ENCODE data around the gene KRT9. TPM values are rescaled to one million over a fixed set of nuclear protein-coding genes. Genes with fewer than 3 reads are reported as not detected.

Gene KRT9
- total RNA-seq, 1 donor from 2014 or later = not detected

DNA sequence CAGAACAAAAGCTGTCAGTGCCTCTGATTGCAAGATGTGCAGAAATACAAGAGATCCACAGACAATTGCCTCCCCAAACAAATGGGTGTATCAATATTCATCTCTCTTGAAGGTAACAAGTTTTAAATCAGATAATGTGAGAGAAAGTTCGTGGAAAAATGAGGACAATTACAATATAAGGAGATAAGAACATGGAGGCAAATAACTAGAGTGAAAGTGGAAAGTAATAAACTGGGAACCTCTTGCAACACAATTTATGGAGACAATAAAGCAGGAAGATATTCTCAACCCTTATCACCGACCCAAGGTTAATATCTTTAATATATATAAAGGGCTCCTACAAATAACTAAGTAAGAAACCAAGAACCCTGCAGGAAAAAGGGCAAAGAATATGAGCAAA is 29.5 kb downstream of the KRT9 start:
- H3K27ac Mint-ChIP-seq (ENCODE audit: unreplicated experiment) = no peak overlapping the region
- TF ChIP-seq, protein P1, sequence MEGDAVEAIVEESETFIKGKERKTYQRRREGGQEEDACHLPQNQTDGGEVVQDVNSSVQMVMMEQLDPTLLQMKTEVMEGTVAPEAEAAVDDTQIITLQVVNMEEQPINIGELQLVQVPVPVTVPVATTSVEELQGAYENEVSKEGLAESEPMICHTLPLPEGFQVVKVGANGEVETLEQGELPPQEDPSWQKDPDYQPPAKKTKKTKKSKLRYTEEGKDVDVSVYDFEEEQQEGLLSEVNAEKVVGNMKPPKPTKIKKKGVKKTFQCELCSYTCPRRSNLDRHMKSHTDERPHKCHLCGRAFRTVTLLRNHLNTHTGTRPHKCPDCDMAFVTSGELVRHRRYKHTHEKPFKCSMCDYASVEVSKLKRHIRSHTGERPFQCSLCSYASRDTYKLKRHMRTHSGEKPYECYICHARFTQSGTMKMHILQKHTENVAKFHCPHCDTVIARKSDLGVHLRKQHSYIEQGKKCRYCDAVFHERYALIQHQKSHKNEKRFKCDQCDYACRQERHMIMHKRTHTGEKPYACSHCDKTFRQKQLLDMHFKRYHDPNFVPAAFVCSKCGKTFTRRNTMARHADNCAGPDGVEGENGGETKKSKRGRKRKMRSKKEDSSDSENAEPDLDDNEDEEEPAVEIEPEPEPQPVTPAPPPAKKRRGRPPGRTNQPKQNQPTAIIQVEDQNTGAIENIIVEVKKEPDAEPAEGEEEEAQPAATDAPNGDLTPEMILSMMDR (IDR thresholded peaks at IDR 0.05; ENCODE audit: unreplicated experiment) = no peak
- H3K4me1 Mint-ChIP-seq (ENCODE audit: unreplicated experiment) = no peaks in the 10 kb centered on the region
- H3K27me3 Mint-ChIP-seq (ENCODE audit: unreplicated experiment) = peaks cover 6% of the 10 kb centered on the region
- no peaks in the 10 kb centered on the region for H3K9me3 Mint-ChIP-seq (ENCODE audit: unreplicated experiment)
- no peaks in the 10 kb centered on the region for H3K36me3 Mint-ChIP-seq (ENCODE audit: low read depth, unreplicated experiment)
- DNase-seq (ENCODE audit: low spot score) = no peak
- H3K4me3 Mint-ChIP-seq (ENCODE audit: unreplicated experiment) = no peak overlapping the region

DNA sequence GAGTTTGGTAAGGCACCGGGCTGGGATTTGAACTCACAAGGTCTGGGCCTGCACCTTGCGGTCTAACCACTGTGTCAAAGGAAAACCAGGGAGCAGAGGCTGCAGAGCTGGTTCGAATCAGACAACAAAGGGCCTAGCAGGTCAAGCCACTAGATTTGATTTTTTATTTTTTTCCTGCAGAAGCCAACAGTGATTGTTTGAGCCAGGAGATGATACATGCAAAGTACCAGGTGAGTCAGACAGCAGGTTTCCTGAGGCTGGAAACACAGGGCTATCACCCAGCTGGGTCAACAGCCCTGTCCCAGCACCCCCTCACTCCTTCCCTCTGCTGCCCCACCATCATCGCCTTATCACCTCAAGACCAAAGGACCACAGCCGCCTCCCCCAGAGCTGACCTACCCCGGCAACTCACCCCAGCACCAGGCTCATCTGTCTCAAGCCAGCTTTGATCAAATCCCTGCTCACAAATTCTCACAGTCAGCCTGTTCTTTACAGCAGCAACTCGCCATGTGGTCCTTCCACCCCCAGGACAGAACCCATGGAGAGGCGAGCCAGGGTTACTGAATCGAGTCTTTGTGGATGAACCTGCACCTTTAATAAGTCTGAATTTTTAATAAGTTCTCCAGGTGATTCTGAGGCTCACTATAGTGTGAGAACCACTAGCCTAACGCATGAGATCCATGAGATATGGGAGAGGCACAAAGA is 30.8 kb downstream of the KRT9 start:
- no peaks in the 10 kb centered on the region for H3K4me1 Mint-ChIP-seq (ENCODE audit: unreplicated experiment)
- H3K36me3 Mint-ChIP-seq (ENCODE audit: low read depth, unreplicated experiment) = no peaks in the 10 kb centered on the region
- H3K4me3 Mint-ChIP-seq (ENCODE audit: unreplicated experiment) = no peak overlapping the region
- no peaks in the 10 kb centered on the region for H3K9me3 Mint-ChIP-seq (ENCODE audit: unreplicated experiment)
- H3K27ac Mint-ChIP-seq (ENCODE audit: unreplicated experiment) = no peak overlapping the region
- DNase-seq (ENCODE audit: low spot score) = no peak
- peaks cover 8% of the 10 kb centered on the region for H3K27me3 Mint-ChIP-seq (ENCODE audit: unreplicated experiment)
- TF ChIP-seq, protein P1 (IDR thresholded peaks at IDR 0.05; ENCODE audit: unreplicated experiment) = no peak

DNA sequence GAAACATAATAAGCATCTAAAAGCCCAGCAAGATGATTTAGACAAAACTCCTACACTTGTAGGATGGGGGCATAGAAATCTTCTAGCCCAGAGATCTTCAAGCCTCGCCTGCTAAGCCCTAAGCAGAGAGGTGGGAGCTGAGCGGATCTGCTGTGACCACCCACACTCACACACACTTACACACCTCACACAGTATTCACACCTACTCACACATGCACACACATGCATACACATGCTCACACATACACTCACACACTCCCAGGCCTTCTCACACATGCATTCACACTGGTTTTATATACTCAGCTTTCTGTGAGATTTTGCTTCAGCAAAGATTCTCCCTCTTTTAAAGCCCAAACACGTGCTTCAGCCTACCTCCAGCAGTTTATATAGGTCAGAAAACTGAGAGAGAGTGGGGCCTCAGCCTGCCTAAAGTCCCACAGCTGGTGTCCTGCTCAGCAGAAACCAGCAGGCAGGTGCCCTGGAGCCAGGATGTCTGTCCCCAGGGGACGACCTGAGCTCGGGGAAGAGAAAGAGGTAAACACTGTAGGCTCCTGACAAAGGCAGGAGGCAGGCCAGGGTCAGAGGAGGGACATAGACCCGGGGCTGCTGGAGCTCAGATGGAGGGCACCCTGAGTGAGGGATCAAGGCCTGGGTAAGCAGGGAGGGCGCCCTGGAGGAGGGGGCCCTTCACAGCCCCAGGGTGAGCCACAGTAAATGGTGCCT is 31.7 kb downstream of the KRT9 start:
- Mint-ChIP-seq H3K27me3 (ENCODE audit: unreplicated experiment) (peaks cover 6% of the 10 kb centered on the region), H3K9me3 (ENCODE audit: unreplicated experiment) (no peaks in the 10 kb centered on the region), H3K36me3 (ENCODE audit: low read depth, unreplicated experiment) (no peaks in the 10 kb centered on the region), H3K4me1 (ENCODE audit: unreplicated experiment) (no peaks in the 10 kb centered on the region), H3K27ac (ENCODE audit: unreplicated experiment) (no peak overlapping the region), H3K4me3 (ENCODE audit: unreplicated experiment) (no peak overlapping the region)
- TF ChIP-seq, protein P1 (IDR thresholded peaks at IDR 0.05; ENCODE audit: unreplicated experiment) = no peak
- DNase-seq (ENCODE audit: low spot score) = no peak

DNA sequence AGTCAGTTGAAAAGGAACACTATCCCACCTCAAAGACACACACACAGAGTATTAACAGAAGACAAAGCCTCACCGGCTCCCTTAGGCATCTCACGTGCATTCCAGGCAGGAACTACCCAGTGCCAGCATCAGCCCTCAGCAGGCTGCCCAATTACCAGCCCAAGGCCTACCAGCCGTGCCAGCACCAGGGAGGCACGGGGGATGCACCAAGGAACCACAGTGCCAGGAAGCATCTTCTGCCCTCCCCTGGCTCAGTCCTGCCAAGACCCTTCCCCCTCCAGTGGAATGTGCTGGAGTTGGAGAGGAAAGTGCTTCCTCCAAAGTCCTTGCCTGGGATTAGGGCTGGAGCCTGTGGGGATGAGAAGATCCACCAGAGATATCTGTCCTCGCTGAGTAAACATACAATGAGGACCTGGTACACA is 32.8 kb downstream of the KRT9 start:
- no peak for DNase-seq (ENCODE audit: low spot score)
- no peaks in the 10 kb centered on the region for H3K4me1 Mint-ChIP-seq (ENCODE audit: unreplicated experiment)
- H3K4me3 Mint-ChIP-seq (ENCODE audit: unreplicated experiment) = no peak overlapping the region
- TF ChIP-seq, protein P1 (IDR thresholded peaks at IDR 0.05; ENCODE audit: unreplicated experiment) = no peak
- H3K27me3 Mint-ChIP-seq (ENCODE audit: unreplicated experiment) = peaks cover 6% of the 10 kb centered on the region
- H3K36me3 Mint-ChIP-seq (ENCODE audit: low read depth, unreplicated experiment) = no peaks in the 10 kb centered on the region
- no peak overlapping the region for H3K27ac Mint-ChIP-seq (ENCODE audit: unreplicated experiment)
- no peaks in the 10 kb centered on the region for H3K9me3 Mint-ChIP-seq (ENCODE audit: unreplicated experiment)

DNA sequence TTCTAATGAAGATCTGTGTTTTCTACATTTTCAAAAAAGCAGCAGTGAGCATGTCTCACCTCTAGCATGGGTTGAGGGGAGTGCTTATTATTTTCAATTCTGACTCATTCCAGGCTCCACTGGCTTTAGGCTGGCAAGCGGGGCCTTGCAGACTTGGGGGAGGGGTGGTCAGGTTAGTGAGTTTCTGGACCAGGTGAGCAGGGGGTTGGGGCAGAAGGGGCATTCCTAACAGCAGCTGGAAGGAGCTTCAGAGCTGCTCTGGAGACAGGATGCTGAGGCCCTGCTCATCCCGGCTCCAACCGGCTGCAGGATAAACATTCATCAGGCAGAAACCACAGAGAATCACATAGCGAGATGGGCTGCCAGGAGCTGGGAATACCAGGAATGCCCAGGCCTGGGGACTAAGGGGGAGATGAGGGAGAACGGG is 33.3 kb downstream of the KRT9 start:
- Mint-ChIP-seq H3K9me3 (ENCODE audit: unreplicated experiment) (no peaks in the 10 kb centered on the region), H3K4me1 (ENCODE audit: unreplicated experiment) (no peaks in the 10 kb centered on the region), H3K27ac (ENCODE audit: unreplicated experiment) (no peak overlapping the region), H3K36me3 (ENCODE audit: low read depth, unreplicated experiment) (no peaks in the 10 kb centered on the region), H3K4me3 (ENCODE audit: unreplicated experiment) (no peak overlapping the region), H3K27me3 (ENCODE audit: unreplicated experiment) (peaks cover 6% of the 10 kb centered on the region)
- TF ChIP-seq, protein P1 (IDR thresholded peaks at IDR 0.05; ENCODE audit: unreplicated experiment) = no peak
- DNase-seq (ENCODE audit: low spot score) = no peak
